ENCODE measurements around the gene GLG1.

GLG1 gene

DNA sequence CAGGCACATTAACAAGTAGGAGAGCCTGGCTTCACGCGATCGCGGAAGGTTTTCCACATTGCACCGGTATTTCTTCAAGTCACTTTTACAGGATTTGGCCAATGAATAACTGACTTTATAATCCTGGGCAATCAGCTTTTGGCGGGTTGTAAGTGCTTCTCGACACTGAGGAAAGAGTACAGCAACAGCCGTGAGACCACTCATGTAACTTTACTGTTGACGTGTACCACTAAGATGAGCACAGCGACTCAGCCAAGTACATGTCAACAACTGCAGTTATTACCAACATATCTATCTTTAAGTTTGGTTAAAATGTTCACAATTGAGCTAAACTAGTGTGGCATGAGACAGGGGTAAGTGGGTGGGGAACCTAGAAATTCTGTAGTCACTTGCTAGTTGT, 113.9 kb downstream of the GLG1 start:
- peaks cover 54% of the 10 kb centered on the region for H3K36me3 ChIP-seq (ENCODE audit: insufficient read depth, low read length)

DNA sequence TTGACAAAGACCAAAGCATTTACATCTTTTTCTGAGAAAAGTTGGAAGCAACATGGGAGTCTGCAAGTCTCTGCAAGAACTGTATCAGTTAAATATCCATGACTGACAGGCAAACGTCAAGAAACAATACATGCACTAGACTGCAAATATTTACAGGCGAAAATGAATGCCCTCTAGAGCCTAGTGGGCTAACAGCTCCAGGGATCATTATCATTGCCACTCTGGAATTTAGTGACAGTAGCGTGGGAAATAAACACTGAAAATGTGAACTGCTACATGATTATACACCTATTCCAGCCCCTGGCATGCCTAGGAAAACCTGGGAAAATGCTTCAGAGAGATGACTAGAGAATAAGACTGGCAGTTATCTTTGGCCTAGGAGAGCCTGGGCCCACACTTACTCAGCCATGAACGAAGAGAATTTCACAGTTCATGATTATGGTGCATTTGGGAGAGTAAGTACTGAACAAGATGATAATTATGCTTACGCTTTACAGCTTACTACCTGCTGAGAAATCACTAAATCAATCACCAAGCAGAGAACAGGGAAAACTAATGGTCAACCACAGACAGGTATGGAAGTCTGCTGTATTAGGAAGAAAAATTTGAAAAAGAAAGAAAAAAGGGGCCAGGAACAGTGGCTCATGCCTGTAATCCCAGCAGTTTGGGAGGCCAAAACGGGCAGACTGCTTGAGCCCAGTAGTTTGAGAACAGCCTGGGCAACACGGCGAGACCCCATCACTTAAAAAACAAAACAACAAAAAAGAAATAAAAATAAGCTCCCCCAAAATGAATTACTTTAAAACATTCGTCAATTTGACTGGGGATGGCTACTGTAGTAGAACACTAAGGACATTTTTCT, 119.0 kb downstream of the GLG1 start:
- no peak overlapping the region for H2AFZ ChIP-seq (ENCODE audit: low read depth, low read length)
- no peak overlapping the region for H3K4me3 ChIP-seq (ENCODE audit: low read length)
- no peaks in the 10 kb centered on the region for H3K9me3 ChIP-seq (ENCODE audit: low read length)
- H3K27me3 ChIP-seq (ENCODE audit: insufficient read depth, low read length) = no peaks in the 10 kb centered on the region
- H3K4me1 ChIP-seq (ENCODE audit: insufficient read depth, low read length) = no peaks in the 10 kb centered on the region
- peaks cover 69% of the 10 kb centered on the region for H3K36me3 ChIP-seq (ENCODE audit: insufficient read depth, low read length)

More for the DNA sequence above, 113.9 kb downstream of the GLG1 start:
- H3K9me3 ChIP-seq (ENCODE audit: low read length) = no peaks in the 10 kb centered on the region
- no peaks in the 10 kb centered on the region for H3K27me3 ChIP-seq (ENCODE audit: insufficient read depth, low read length)
- no peak overlapping the region for H3K4me3 ChIP-seq (ENCODE audit: low read length)
- H3K4me1 ChIP-seq (ENCODE audit: insufficient read depth, low read length) = no peaks in the 10 kb centered on the region
- H2AFZ ChIP-seq (ENCODE audit: low read depth, low read length) = no peak overlapping the region

DNA sequence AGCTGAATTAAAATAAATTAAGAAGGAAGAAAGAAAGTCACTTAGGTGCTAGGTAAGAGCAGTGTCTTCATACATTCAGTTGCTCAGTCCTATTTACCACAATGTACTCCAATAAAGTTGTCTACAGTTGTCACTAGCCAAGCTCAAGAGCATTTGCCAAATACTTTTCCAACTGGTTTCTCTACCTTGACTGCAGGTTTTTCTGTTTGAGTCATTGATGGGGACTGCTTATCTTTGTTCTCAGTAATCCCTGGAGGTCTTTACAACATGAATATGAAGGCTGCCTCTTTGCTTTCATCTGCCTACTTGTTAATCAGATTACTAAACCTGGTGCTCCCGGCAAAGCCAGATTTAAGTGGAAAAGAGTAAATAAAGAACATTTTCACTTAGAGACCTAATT, 121.0 kb downstream of the GLG1 start:
- H2AFZ ChIP-seq (ENCODE audit: low read depth, low read length) = no peak overlapping the region
- no peaks in the 10 kb centered on the region for H3K9me3 ChIP-seq (ENCODE audit: low read length)
- H3K27me3 ChIP-seq (ENCODE audit: insufficient read depth, low read length) = no peaks in the 10 kb centered on the region
- no peaks in the 10 kb centered on the region for H3K4me1 ChIP-seq (ENCODE audit: insufficient read depth, low read length)
- H3K36me3 ChIP-seq (ENCODE audit: insufficient read depth, low read length) = peaks cover 72% of the 10 kb centered on the region
- H3K4me3 ChIP-seq (ENCODE audit: low read length) = no peak overlapping the region

DNA sequence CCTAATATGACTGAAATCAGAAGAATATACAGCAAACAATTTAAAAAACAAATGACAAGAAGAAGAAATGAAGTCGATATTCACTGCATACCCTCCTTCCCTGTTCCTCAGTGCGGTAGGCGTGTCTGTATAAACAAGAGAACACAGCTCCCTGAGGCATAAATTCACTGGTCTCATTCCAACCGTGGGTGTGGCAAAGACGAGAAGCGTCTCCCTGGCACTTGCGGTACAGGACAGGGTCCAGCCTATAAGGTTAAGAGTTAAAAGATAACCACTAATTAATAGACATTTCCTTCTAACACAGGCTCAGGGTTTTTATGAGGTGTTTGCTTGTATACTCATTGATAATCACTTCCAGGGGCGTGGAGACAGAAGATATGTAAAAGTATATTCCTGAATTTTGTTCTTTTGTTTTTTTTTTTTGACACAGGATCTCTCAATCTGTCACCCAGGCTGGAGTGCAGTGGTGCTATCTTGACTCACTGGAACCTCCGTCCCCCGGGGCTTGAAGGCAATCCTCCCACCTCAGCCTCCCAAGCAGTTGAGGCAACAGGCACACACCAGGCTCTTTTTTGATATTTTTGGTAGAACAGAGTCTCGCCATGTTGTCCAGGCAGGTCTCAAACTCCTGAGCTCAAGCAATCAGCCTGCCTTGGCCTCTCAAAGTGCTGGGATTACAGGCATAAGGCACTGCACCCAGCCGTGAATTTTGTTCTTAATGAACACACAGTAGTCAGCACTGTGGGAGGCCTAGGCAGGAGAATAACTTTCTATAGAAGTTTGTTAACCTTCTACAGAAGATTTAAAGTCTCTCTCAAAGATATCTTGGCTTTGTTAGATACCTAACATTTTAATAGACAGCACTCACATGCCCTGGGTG, 126.5 kb downstream of the GLG1 start:
- no peaks in the 10 kb centered on the region for H3K4me1 ChIP-seq (ENCODE audit: insufficient read depth, low read length)
- no peaks in the 10 kb centered on the region for H3K9me3 ChIP-seq (ENCODE audit: low read length)
- no peak overlapping the region for H2AFZ ChIP-seq (ENCODE audit: low read depth, low read length)
- peaks cover 75% of the 10 kb centered on the region for H3K36me3 ChIP-seq (ENCODE audit: insufficient read depth, low read length)
- H3K27me3 ChIP-seq (ENCODE audit: insufficient read depth, low read length) = no peaks in the 10 kb centered on the region
- H3K4me3 ChIP-seq (ENCODE audit: low read length) = no peak overlapping the region

DNA sequence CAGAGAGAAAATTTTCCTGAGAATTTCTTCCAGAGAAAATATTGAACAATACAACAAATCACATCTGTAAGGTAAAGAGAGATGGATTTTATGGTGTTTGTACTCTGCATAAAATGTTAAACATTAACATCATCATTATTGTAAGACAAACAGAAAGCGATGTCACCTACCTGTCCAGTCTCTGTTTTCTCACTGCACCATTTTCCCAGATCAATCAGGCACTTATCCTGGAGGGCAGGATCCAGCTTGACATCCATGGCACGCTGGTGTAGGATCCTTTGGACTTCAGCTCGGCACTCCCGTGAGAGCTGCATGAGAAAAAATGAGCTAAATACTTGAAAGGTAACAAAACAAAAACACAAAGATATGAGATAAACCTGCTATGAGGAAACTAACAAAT, 129.7 kb downstream of the GLG1 start:
- Histone ChIP-seq H3K36me3 (ENCODE audit: insufficient read depth, low read length) (peaks cover 66% of the 10 kb centered on the region), H3K4me1 (ENCODE audit: insufficient read depth, low read length) (no peaks in the 10 kb centered on the region)

DNA sequence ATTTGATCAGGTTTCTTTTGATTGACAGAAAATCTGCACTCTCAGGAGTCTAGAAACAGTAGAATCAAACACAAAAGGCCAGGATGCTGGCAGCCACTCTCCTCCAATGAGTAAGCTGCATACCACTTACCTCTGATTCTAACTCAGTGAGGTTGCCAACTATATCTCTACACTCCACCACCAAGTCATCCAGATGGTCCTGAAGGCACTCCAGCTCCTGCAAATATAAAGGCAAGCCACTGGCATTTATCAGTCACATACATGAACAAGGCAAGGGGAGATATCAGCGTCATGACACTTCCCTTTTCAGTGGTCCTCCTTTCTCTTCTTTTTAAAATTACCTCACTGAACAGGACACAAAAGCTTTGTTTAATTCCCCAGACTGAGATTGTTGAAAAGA, 132.5 kb downstream of the GLG1 start:
- no peaks in the 10 kb centered on the region for H3K9me3 ChIP-seq (ENCODE audit: low read length)
- peaks cover 71% of the 10 kb centered on the region for H3K36me3 ChIP-seq (ENCODE audit: insufficient read depth, low read length)
- no peak overlapping the region for H3K4me3 ChIP-seq (ENCODE audit: low read length)
- H3K4me1 ChIP-seq (ENCODE audit: insufficient read depth, low read length) = no peaks in the 10 kb centered on the region
- H2AFZ ChIP-seq (ENCODE audit: low read depth, low read length) = no peak overlapping the region
- no peaks in the 10 kb centered on the region for H3K27me3 ChIP-seq (ENCODE audit: insufficient read depth, low read length)

More for the DNA sequence above, 129.7 kb downstream of the GLG1 start:
- Histone ChIP-seq H2AFZ (ENCODE audit: low read depth, low read length) (no peak overlapping the region), H3K4me3 (ENCODE audit: low read length) (no peak overlapping the region), H3K27me3 (ENCODE audit: insufficient read depth, low read length) (no peaks in the 10 kb centered on the region), H3K9me3 (ENCODE audit: low read length) (no peaks in the 10 kb centered on the region)

DNA sequence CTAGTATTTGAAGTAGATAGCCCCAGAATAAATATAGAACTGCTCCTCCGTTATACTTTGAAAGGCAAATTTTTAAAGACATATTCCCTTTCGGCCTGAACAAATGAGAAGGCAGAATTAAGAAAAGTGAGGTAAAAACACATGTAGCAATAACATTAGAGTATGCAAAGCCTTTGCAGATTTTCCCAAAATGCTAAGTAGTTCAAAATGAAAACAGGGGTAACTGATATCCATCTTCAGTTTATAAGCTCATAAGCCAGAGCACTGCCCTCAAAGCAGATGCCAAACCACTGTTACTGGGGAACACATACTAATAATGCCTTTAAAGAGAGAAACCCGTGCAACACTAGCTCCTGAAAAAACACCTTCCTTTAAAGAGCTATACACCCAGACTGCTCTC, 134.4 kb downstream of the GLG1 start:
- H2AFZ ChIP-seq (ENCODE audit: low read depth, low read length) = no peak overlapping the region
- H3K4me1 ChIP-seq (ENCODE audit: insufficient read depth, low read length) = no peaks in the 10 kb centered on the region
- no peaks in the 10 kb centered on the region for H3K27me3 ChIP-seq (ENCODE audit: insufficient read depth, low read length)
- no peak overlapping the region for H3K4me3 ChIP-seq (ENCODE audit: low read length)
- H3K36me3 ChIP-seq (ENCODE audit: insufficient read depth, low read length) = peaks cover 79% of the 10 kb centered on the region
- H3K9me3 ChIP-seq (ENCODE audit: low read length) = no peaks in the 10 kb centered on the region

DNA sequence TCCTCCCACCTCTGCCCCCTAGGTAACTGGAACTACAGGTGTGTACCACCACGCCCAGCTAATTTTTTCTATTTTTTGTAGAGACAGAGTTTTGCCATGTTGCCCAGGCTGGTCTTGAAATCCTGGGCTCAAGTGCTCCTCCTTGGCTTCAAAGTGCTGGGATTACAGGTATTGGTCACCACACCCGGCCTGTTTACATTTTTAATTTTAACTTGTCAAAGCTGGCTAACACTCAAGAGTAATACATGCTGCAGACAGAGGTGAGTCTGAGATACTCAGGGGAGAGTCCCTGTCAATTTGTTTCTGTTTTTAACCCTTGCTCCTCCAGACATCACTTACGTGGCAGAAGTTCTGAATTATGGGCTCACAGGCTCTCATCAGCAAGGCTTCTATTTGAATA, 134.9 kb downstream of the GLG1 start:
- Histone ChIP-seq H3K9me3 (ENCODE audit: low read length) (no peaks in the 10 kb centered on the region), H2AFZ (ENCODE audit: low read depth, low read length) (no peak overlapping the region), H3K27me3 (ENCODE audit: insufficient read depth, low read length) (no peaks in the 10 kb centered on the region), H3K4me3 (ENCODE audit: low read length) (no peak overlapping the region), H3K36me3 (ENCODE audit: insufficient read depth, low read length) (peaks cover 79% of the 10 kb centered on the region), H3K4me1 (ENCODE audit: insufficient read depth, low read length) (no peaks in the 10 kb centered on the region)

DNA sequence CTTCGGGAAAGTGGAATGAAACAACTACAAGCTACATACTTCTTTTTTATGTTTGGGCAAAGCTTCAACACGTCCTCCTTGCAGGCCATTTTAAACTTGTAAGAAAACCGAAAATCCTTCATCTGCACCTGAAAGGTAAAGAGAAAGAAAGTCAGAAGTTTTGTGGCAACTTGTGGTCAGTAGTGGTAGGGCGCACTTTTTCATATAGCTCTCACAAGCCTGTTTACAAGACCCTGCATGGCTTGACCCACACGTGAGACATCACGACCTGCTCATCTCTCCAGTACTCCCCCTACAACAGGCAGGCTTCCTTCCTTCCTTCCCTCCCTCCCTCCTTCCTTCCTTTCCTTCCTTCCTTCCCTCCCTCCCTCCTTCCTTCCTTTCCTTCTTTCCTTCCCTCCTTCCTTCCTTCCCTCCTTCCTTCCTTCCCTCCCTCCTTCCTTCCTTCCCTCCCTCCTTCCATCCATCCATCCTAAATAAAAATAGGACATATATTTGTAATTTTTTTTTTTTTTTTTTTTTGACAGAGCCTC, 136.9 kb downstream of the GLG1 start:
- H3K9me3 ChIP-seq (ENCODE audit: low read length) = no peaks in the 10 kb centered on the region
- H3K36me3 ChIP-seq (ENCODE audit: insufficient read depth, low read length) = peaks cover 82% of the 10 kb centered on the region
- no peaks in the 10 kb centered on the region for H3K4me1 ChIP-seq (ENCODE audit: insufficient read depth, low read length)
- no peaks in the 10 kb centered on the region for H3K27me3 ChIP-seq (ENCODE audit: insufficient read depth, low read length)
- H3K4me3 ChIP-seq (ENCODE audit: low read length) = no peak overlapping the region
- no peak overlapping the region for H2AFZ ChIP-seq (ENCODE audit: low read depth, low read length)

DNA sequence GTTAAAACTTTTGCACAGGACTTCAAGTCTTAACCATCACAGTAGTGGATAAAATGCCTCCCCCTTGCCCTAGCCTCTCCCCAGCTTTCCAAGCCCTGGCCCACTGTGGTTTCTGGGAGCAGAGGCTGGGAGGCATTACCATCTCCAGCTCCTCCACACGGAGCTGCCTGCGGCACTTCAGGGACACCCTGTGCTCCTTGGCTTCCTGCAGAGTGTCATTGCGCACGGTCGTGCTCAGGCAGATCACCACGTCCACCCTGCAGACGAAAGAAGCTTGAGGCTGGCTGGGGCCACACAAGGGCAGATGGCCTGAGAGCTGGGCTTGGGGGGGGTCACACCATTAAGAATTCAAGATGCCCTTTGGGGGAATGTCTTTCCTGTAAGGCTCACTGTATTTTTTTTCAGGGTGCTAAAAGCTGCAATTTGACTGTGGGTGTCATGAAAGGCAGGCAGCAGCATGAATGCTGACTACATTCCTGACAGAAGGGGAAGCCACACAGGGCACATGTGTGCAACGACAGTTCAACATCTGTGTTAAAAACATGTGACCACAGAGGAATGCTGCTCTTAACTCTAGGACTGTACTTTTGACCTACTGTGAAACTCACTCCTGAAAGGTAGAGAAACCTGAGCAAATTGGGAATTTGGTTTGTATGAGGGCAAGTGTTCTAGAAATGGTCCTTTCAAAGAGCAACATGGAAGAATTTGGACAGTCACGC, 137.9 kb downstream of the GLG1 start:
- no peak overlapping the region for H3K4me3 ChIP-seq (ENCODE audit: low read length)
- no peaks in the 10 kb centered on the region for H3K27me3 ChIP-seq (ENCODE audit: insufficient read depth, low read length)
- no peaks in the 10 kb centered on the region for H3K4me1 ChIP-seq (ENCODE audit: insufficient read depth, low read length)
- H3K9me3 ChIP-seq (ENCODE audit: low read length) = no peaks in the 10 kb centered on the region
- peaks cover 87% of the 10 kb centered on the region for H3K36me3 ChIP-seq (ENCODE audit: insufficient read depth, low read length)
- no peak overlapping the region for H2AFZ ChIP-seq (ENCODE audit: low read depth, low read length)

DNA sequence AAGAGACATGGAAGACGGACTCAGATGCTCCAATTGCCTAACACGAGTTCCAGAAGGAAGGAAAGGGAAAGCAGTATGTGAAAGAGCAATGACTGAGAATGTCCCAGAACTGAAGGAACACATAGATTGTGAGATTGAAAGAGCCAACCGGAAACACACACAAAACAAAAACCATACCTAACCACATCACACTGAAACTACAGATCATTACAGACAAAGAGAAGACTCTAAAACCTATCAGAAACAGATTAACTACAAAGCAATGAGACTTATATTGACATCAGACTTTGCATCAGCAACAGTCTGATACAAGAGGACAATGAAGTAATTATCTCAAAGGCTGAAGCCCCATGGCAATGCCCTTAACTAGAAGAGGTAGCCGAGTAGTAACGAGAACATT, 140.0 kb downstream of the GLG1 start:
- no peaks in the 10 kb centered on the region for H3K27me3 ChIP-seq (ENCODE audit: insufficient read depth, low read length)
- H3K4me3 ChIP-seq (ENCODE audit: low read length) = no peak overlapping the region

DNA sequence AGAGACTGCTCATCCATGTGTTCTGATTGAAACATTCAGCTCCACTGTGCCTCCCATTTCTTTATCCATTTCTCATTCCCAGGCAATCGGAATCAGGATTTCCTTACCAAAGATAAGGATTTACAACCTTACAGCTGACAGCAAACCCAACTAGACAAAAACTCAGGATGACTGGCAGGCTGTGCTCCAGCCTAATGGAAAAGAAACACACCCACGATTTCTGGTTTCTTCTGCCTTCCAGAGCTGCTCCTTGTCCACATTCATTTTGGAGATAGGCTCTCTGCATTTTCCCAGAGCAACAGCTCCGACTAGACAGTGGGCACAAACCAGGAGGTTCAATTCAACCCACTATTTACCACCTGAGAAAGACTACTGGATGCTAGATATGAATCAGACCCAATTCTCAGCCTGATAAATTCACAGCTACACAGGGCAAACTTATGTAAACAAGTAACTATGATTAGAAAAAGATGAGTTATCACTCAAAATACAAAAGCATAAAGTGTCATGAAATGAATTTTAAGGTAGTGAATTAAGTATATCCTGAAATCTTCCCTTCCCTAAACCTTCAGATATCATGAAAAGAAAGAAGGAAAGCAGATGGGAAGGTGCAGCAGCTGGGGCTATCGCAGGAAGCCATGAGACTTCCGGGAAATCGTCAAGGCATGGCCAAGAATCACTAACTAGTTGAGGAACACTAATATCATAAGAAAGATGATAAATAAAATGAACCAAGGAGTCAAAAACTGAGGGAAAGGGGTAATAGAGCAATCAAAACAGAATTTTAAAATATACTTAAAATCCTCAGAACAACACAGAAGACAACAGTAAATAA, 140.8 kb downstream of the GLG1 start:
- Histone ChIP-seq H3K27me3 (ENCODE audit: insufficient read depth, low read length) (no peaks in the 10 kb centered on the region), H3K4me1 (ENCODE audit: insufficient read depth, low read length) (no peaks in the 10 kb centered on the region), H3K4me3 (ENCODE audit: low read length) (no peak overlapping the region), H3K36me3 (ENCODE audit: insufficient read depth, low read length) (peaks cover 91% of the 10 kb centered on the region), H2AFZ (ENCODE audit: low read depth, low read length) (no peak overlapping the region), H3K9me3 (ENCODE audit: low read length) (no peaks in the 10 kb centered on the region)

More for the DNA sequence above, 140.0 kb downstream of the GLG1 start:
- Histone ChIP-seq H3K4me1 (ENCODE audit: insufficient read depth, low read length) (no peaks in the 10 kb centered on the region), H3K9me3 (ENCODE audit: low read length) (no peaks in the 10 kb centered on the region), H3K36me3 (ENCODE audit: insufficient read depth, low read length) (peaks cover 95% of the 10 kb centered on the region), H2AFZ (ENCODE audit: low read depth, low read length) (no peak overlapping the region)

Measured in neuron (in vitro differentiated cells).